ENCODE data around the gene CSAD.
"Not testable (repeated sequence)": the region's sequence is repeated elsewhere in the genome, so short reads cannot be mapped to it uniquely, and the experiment has no call there.

The CSAD gene

DNA sequence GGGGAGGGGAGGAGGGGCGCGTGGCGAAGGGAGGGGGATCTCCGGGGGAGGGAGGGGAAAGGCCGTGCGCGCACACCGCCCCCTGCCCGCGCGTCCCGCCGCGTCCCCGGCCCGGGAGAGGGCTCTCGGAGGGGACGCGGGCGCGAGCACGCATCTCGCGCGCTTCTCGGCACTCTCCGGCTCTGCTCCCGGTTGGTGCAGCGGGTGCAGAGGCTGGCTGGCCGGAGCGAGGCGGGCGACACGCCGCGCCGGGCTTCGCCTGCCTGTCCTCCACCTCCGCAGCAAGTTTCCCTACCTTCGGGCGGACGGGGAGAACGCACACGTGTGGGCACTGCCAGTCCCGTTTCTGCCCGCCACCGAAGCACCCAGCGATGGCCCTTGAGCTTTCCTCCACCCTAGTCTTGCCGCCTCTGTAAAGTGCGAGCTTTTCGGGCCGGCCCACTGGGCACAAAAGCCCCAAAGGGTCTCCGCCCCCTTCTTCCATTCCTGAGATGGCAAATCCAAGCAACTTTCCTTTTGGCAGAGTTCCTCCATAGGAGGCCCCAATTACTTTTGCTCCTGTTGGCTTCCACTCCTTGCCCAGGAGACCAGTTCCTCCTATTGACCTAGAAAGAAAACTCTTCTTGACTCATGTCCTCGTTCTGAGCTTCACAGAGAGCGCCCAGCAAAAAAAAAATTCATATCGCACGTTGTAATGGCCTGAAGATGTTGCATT is 363 bp upstream of the CSAD start:
- peak; percentile 69 to 73 for DNase-seq (ENCODE audit: low read depth in 2 of 2)

DNA sequence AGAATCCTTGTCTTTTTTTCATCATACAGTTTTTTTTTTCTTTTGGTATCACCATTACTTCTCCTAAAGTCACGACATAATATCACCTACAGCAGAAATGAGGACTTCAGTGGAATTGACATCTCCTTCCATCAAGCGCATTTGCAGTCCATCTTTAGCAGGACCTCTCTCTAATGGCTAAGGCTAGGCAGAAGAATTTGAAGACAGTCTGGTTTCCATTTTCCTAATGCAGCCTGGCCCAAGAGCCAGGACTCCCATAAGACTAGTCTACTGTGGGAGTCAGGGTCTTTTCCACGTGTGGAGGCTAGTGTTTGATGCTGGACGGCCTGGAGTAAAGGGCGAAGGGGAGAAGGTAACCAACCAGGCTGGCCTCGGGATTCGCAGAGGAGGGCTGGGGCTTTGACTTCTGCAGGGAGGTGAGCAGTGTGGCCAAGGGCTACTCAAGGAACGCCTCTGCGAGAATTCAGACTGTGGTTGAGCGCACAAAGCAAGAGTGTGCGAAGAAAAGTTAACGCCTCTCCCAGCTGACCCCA is 972 bp downstream of the CSAD start:
- DNase-seq (ENCODE audit: low read depth in 2 of 2): no peak

DNA sequence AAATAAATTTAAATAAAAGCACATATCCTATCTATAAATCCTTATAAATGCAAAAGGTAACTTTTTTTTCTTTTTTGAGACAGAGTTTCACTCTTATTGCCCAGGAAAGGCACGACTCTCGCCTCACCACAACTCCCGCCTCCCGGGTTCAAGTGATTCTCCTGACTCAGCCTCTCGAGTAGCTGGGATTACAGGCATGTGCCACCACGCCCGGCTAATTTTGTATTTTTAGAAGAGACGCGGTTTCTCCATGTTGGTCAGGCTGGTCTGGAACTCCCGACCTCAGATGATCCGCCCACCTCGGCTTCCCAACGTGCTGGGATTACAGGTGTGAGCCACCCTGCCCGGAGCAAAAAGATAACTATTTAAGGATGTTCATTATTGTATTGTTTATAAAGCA is 1.9 kb downstream of the CSAD start:
- DNase-seq (ENCODE audit: low read depth in 2 of 2): not testable (repeated sequence)

DNA sequence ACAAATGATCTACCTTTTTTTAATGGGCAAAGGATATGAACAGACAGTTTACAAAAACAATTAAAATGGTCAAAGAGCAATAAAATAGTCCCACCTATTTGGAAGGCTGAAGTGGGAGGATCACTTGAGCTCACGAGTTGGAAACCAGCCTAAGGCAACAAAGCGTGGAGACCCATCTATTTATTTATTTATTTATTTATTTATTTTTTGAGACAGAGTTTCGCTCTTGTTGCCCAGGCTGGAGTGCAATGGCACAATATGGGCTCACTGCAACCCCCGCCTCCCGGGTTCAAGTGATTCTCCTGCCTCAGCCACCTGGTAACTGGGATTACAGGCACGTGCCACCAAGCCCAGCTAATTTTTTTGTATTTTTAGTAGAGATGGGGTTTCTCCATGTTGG is 3.3 kb downstream of the CSAD start:
- not testable (repeated sequence) for DNase-seq (ENCODE audit: low read depth in 2 of 2)

DNA sequence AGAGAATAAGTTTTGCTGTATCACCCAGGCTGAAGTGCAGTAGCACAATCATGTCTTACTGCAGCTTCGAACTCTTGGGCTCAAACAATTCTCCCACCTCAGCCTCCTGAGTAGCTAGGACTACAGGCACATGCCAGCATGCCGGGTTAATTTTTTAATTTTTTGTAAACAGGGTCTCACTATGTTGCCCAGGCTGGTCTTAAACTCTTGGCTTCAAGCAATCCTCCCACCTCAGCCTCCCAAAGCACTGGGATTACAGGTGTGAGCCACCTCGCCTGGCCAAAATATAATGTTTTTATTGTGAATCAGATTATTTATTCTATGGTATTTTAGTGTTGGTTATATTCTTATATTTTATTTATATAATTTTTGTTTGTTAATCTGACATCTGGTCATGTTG is 4.0 kb downstream of the CSAD start:
- DNase-seq (ENCODE audit: low read depth in 2 of 2): no peak

DNA sequence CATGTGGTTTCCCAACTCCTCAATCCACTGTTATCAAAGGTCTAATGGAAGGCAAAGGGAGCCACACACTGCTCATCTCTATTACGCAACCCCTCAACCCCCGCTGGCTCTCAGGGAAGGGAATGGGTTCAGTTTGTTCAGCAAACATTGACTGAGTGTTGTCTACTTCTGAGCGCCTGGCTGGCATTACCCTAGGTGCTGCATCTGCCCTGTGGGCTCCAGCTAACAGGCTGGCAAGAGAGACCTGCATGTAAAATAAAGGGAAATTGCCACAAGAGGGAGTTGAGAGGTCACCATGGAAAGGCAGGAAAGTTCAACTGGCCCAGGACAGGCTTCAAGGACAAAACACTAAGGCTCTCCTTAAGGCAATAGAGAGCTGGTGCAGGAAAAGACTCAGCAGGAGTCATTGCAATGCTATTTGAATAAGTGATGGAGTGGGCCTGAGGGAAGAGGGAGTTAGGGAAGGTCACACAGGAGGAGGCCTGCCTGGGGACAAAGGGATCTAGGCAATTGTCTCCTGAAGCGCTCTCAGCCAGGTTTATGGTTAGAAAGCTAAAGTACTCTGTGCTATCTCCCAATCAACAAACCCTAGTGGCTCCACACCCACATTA is 5.7 kb downstream of the CSAD start:
- DNase-seq (ENCODE audit: low read depth in 2 of 2): no peak

DNA sequence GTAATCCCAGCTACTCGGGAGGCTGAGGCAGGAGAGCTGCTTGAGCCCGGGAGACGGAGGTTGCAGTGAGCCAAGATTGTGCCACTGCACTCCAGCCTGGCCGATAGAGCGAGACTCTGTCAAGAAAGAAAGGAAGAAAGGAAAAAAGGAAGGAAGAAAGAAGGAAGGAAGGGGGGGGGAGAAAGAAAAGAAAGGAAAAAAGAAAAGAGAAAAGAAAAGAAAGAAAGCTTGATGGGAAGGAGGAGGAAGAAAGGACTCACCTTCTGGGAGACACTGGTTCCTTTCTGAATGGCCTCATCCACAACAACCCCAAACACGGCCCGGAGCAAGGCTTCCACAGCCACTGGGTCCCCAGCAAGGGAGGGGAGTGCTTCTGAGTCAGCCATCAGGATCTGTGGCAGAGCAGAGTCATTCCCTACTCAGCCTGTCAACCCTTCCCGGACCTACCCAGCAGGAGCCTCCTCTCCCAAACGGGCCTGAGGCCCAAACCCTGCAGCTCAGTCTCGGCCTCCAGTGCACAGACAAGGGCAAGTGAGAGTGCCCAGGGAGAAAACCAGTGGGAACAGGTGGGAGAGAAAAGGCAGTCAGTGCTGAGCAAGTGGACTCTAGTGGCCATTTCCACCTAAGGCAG is 7.5 kb downstream of the CSAD start:
- no peak for DNase-seq (ENCODE audit: low read depth in 2 of 2)

DNA sequence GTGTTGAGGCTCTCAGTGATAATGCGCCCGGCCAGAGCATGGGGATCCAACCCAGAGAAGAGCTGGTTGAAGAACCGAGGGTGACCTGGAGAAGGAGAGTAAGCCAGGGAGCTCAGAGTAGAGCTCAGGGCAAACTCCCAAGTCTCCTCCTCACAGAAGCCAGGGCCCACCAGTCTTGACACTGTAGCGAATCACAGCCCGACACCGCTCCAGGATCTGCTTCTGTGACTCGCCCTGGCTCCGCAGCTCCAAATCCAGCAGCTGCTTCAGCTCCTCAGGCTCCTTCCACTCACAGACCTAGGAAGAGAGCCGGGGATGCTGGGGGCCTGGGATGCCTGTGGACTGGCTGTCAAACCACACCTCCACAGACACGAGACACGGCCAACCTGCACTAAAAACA is 8.4 kb downstream of the CSAD start:
- DNase-seq (ENCODE audit: low read depth in 2 of 2): no peak

DNA sequence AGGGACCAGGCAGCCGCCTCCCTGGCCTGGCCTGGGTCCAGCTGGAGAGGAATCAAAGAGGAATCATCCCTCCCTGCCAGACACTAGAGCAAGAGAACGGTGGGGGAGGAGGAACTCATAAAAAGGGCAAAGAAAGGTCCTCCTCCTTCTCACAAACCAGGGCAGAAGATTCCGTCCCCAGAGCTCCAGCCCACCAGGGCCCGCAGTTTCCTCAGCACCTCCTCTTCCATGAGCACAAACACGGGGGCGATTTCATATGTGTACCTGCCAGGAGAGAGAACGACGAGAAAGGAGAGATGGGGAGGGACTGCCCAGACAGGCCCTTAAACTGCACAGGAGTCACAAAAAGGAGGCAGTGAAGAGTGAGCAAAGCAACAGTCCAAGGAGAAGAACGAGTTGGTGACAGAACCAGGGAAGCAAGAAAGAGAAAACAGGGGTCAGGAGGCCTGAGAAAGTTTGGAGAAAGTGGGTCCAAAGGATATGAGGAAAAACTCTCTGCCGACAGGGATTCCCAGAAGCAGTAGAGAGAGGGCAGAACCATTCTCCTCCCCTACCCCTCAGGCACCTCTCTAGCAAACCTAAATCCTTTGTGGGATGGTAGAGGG is 8.9 kb downstream of the CSAD start:
- no peak for DNase-seq (ENCODE audit: low read depth in 2 of 2)

DNA sequence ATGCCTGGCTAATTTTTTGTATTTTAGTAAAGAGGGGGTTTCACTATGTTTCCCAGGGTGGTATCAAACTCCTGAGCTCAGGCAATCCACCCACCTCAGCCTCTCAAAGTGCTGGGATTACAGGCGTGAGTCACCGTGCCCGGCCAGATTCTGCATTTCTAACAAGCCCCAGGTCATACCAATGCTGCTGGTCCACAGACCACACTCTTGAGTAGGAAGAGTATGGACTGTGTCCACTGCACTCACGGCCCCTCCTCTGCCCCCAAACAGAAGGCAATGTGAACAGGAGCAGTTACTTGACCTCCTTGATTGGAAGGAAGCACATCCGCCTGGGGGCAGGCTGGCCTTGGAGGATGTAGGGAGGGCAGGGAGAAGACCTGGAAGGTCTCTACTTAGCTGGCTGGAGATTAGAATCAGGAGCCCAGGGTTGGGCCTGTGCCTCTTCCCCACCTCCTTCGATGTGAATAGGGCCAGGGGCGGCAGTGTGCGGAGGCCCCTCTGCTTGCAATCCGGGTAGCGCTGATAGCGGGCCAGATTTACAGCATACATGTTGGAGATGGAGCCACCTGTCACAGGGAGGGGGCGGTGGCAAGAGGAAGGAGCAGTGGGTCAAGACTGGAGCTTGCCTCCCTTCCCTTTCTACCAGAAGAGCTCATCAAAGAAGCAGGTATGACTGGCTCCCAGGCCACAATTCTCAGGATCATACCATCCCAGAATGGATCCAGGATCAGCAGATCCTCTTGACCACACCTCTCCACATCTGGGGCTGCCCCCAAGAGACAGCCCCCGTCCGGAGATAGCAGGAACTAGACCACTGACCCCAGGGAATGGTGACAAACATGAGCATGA is 9.6 kb downstream of the CSAD start:
- no peak for DNase-seq (ENCODE audit: low read depth in 2 of 2)

DNA sequence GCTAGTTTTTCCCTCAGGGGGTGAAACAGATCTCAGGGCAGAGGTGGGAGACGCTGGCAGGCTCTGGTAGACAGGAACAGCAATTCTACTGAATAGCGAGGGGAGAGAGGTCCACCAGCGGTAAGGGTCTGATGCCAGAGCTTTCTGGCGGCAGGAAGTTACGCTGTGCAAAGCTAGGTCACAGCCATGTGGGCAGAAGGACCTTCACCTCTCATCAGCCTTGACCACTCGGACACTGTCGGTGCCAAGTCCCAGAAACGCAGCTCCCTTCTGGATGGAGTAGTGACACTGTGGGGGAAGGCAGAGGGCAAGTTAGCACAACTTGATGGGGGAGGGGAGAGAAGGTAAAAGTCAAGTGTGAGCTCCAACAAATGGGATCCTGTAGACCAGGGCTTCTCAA is 10.5 kb downstream of the CSAD start:
- no peak for DNase-seq (ENCODE audit: low read depth in 2 of 2)

DNA sequence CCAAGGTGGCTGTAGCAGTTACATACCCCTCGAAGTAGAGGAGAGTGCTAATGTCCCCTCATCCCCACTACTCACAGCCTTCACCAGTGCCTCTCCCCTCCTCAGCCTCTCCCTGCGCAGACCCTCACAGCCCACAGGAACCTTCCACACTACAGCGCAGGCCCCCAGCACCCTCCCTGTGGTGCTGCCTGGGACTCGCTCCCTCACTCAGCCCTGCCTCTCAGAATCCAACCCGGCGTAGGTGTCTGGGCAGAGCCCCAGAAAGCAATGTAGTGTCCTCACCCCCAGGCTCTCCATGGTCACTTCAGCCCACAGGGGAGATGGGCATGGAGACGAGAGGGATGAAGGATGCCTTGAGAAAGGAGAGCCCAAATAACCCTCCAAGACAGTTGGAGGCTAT is 11.1 kb downstream of the CSAD start:
- no peak for DNase-seq (ENCODE audit: low read depth in 2 of 2)

DNA sequence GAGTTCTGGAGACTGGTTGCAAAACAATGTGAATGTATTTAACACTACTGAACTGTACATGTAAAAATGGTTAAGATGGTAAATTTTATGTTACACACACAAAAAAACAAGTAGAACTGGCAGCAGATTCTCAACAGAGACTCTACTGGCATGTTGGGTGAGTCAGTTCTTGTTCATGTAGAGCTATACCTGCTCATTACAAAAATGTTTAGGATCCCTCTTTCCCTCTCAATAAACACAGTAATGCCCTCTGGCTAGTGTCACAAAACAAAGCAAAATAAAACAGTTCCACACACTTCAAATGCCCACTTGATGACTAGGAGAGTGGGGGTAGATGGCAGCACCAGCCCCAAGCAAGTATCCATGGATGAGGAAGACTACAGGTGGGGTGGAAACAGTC is 13.9 kb downstream of the CSAD start:
- no peak for DNase-seq (ENCODE audit: low read depth in 2 of 2)

DNA sequence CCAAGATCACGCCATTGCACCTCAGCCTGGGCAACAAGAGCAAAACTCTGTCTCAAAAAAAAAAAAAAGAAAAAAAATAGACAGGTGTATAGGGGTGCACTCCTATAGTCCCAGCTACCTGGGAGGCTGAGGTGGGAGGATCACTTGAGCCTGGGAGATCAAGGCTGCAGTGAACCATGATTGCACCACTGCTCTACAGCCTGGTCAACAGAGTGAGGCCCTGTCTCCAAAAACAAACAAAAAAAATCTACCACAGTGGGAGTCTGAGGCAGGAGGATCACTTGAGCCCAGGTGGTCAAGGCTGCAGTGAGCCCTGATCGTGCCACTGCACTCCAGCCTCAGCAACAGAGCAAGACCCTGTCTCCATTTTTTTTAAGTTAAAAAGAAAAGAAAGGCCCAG is 17.7 kb downstream of the CSAD start:
- DNase-seq (ENCODE audit: low read depth in 2 of 2): not testable (repeated sequence)

DNA sequence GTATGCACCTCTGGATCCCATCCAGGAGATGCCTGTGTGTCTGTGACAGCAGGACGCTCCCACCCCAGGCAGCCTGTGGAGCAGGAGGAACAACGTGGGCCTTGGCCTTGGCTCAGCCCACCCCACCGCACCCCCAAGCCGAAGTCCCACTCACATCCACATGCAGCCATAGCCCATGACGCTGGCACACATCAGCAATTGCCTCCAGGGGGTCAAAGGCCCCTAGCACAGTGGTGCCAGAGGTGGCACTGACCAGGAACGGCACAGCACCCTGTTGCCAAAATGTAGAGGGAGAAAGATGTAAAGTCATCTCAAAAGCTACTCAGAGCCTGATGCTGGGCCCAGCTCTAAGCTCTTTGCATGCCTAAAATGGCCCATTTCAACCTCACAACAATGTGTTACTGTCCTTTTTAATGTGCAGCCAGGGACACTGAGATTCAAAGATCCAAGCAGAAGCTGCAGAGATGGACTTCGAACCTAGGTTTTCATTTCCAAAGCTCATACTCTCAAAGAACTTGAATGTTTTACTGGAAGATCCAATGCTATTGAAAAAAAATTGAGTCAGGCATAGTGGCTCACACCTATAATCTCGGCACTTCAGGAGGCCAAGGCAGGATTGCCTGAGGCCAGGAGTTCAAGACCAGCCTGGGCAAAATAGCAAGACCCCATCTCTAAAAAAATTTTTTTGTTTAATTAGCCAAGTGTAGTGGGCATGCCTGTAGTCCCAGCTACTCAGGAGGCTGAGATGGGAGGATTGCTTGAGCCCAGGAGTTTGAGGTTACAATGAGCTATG is 19.4 kb downstream of the CSAD start:
- no peak for DNase-seq (ENCODE audit: low read depth in 2 of 2)

DNA sequence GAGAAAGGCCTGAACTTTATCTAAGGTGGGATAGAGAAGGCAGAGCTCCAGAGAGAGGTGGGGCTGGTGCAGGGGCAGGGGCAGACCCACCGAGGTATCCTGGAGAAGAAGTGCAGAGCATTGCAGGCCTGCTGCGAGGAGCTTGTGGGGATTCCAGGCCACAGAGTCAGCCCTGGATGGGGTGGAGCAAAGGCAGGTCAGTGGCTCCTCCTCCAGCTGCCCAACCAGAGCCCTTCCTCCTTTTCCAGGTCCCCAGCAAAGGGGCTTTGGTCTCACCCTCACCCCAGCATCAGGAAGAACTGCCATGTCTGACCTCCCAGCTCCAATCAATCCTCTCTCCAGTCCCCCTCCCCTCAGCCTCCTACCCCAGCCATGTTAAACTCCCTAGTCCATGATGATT is 20.1 kb downstream of the CSAD start:
- no peak for DNase-seq (ENCODE audit: low read depth in 2 of 2)

DNA sequence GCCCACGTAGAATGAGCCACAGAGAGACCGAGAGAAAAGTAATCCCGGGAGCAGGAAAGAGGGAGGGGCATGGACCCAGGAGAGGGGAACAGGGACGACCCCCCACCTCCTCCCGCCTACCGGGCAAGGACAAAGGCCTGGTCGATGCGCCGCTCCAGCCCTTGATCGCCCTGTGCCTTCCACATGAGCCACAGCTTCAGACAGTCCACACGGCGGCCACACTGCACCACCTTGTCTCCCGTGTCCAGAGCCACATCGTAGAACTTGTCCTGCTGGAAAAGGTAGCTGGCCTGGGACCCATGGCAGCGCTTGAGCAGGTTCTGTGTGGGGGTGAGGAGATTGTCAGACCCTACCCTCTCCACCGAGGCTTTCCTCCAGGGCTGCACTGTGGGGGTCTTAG is 20.7 kb downstream of the CSAD start:
- no peak for DNase-seq (ENCODE audit: low read depth in 2 of 2)

DNA sequence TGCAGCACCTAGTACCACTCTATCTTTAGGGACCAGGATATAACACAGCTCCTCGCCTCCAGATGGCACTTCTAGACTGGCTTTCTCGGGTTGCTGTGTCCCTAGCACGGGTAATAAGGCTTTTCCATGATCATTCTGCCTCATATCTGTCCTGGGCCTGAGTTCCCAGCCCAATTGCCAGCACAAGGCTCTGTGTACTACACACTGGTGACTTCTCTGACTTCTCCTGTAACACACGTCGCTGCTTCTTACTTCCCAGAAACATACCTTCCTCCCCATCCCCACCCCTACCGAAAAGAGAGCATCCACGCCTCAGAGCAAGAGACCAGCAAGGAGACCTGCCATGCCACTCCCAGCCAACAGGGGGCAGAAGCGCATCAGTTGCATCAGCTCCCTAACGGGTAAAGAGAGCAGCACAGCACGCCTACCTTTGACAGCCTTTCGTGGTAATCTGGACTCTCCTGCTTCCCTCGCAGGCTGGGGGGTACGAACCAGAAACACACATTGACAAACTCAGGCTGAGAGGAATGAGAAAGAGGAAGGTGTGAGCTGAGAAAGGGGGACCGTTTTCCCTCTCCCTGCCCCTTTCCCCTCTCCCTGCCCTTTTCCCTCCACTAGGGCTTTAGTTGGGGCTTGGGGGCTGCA is 21.4 kb downstream of the CSAD start:
- peak; percentile 82 to 90 for DNase-seq (ENCODE audit: low read depth in 2 of 2)

DNA sequence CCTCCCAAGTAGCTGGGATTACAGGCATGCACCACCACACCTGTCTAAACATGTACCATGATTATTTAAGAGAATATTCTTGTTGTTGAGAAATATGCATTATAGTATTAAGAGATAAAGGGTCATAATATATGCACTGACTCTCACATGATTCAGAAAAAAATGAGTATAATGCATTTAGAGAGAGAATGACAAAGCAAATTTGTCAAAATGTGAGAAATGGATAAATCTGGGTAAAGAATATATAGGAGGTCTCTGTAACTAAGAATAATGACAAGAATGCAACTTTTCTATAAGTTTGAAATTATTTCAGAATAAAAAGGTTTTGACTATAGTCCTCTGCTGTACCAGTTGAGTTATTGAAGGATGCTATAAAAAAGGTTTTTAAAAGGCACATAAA is 28.3 kb downstream of the CSAD start:
- no peak for DNase-seq (ENCODE audit: low read depth in 2 of 2)

DNA sequence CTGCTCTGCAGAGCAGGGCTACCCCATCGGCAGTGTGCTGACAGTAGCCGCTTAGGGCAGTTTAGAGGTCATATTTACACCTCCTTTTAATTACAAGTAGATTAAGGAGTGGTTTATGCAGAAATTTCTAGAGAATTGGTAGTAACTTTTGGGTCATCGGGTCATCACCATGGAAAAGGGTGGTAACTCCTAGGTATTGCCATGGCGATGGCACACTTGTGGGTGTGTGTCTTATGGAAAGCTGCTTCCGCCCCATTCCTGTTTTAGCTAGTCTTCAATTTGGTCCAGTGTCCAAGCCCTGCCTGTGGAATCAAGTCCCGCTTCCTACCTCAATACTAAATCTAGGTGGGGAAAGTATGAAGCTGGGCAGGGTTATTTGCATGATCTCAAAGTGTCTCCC is 29.7 kb downstream of the CSAD start:
- no peak for DNase-seq (ENCODE audit: low read depth in 2 of 2)
